ENCODE data around the gene AMFR. TPM values are rescaled to one million over a fixed set of nuclear protein-coding genes. Genes with fewer than 3 reads are reported as not detected.

AMFR gene
- total and polyA plus RNA-seq, 2 of the 13 experiments (the other 11 are each of a cell fraction or from before 2014, with no cell fraction given), result 52.9 to 108 TPM

- TF ChIP-seq NRL (CRISPR knock-in tag; IDR thresholded peaks at IDR 0.05; ENCODE audit: borderline replicate concordance), result no peak
- no peak for TF ChIP-seq ZKSCAN8 (CRISPR knock-in tag; IDR thresholded peaks at IDR 0.05; ENCODE audit: borderline replicate concordance)
- TF ChIP-seq, protein P1, sequence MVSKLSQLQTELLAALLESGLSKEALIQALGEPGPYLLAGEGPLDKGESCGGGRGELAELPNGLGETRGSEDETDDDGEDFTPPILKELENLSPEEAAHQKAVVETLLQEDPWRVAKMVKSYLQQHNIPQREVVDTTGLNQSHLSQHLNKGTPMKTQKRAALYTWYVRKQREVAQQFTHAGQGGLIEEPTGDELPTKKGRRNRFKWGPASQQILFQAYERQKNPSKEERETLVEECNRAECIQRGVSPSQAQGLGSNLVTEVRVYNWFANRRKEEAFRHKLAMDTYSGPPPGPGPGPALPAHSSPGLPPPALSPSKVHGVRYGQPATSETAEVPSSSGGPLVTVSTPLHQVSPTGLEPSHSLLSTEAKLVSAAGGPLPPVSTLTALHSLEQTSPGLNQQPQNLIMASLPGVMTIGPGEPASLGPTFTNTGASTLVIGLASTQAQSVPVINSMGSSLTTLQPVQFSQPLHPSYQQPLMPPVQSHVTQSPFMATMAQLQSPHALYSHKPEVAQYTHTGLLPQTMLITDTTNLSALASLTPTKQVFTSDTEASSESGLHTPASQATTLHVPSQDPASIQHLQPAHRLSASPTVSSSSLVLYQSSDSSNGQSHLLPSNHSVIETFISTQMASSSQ (IDR thresholded peaks at IDR 0.05; ENCODE audit: low read depth), result no peak
- TF ChIP-seq, protein P1 (CRISPR knock-in tag; IDR thresholded peaks at IDR 0.05; ENCODE audit: borderline replicate concordance), result no peak
These were observed 95.5 kb downstream of the AMFR start (continued) for GRCh38 chr16:56329887-56330286.

- DNase-seq (ENCODE audit: low spot score) (no peak), FAIRE-seq (no peak), ATAC-seq (no peak)
- WGBS (ENCODE audit: low lambda C conversion rate), result 47% methylated on average over 21 of the region's 22 CpGs
- ChIA-PET POLR2A (no interaction called here), CTCF (ENCODE audit: low intra/inter-chr PET ratio, low total read pairs) (no interaction called here)
- H3K4me3 ChIP-seq (replicated peaks in 1 of 3; ENCODE audit: insufficient read depth in 1 of 3, low read depth in 2 of 3, low read length in 3 of 3), result no peak overlapping the region
- H3K9ac ChIP-seq (ENCODE audit: insufficient read depth, low read depth, low read length), result no peak overlapping the region
- no peak overlapping the region for H3K27ac ChIP-seq (ENCODE audit: extremely low read length, insufficient read depth, low read length)
- no peaks in the 10 kb centered on the region for H3K36me3 ChIP-seq (replicated peaks in 1 of 2; ENCODE audit: control insufficient read depth in 1 of 2, insufficient read depth in 2 of 2, low read length in 2 of 2)
- H3K27me3 ChIP-seq (ENCODE audit: control insufficient read depth in 1 of 2, insufficient read depth in 2 of 2, low read length in 2 of 2), result peaks cover 9 to 68% of the 10 kb centered on the region in 2 experiments
- no peaks in the 10 kb centered on the region for H3K4me1 ChIP-seq (ENCODE audit: insufficient read depth, low read length)
- no peak overlapping the region for H2AFZ ChIP-seq (ENCODE audit: low read length)
- in situ Hi-C loops (cut with HindIII; ENCODE audit: extremely low pct_ligation_motif_present, low pct_unique_long_range_greater_than_20kb) (no loop called here), intact Hi-C loops (cut with micrococcal nuclease; ENCODE audit: unreplicated experiment) (no loop called here)
- no peaks in the 10 kb centered on the region for H3K79me2 ChIP-seq (ENCODE audit: insufficient read depth, low read length)
- H3K4me2 ChIP-seq (ENCODE audit: low read depth, low read length), result no peak overlapping the region
- no peaks in the 10 kb centered on the region for H4K20me1 ChIP-seq (ENCODE audit: insufficient read depth, low read length)
- no peaks in the 10 kb centered on the region for H3K9me3 ChIP-seq (ENCODE audit: low read length)
- BruUV-seq (replicated peaks), result no TSS peak
- TF ChIP-seq RELA (CRISPR knock-in tag; IDR thresholded peaks at IDR 0.05), result no peak
- TF ChIP-seq ZNF224 (CRISPR knock-in tag; IDR thresholded peaks at IDR 0.05), result no peak
- no peak for TF ChIP-seq MED1 (CRISPR knock-in tag; IDR thresholded peaks at IDR 0.05)
- 0 out of 2 replicates have a peak, but pooled peaks have one; percentile 46 for TF ChIP-seq ZNF318 (CRISPR knock-in tag; IDR thresholded peaks at IDR 0.05)
- TF ChIP-seq FOXK1 (CRISPR knock-in tag; IDR thresholded peaks at IDR 0.05; ENCODE audit: borderline replicate concordance, low read depth), result no peak
- TF ChIP-seq ZNF17 (CRISPR knock-in tag; IDR thresholded peaks at IDR 0.05), result no peak
These were observed 96.9 kb downstream of the AMFR start for GRCh38 chr16:56328276-56329022.
